NK-92 treated with Interleukin-12 subunit alpha and Interleukin-12 subunit beta, amount 100 ng/mL, for 24 hours (cell line): ENCODE data around the gene SAT2.
A peak's percentile ranks its signal among the peaks of the same experiment; 100 is the strongest.
"Not testable (repeated sequence)": the region's sequence is repeated elsewhere in the genome, so short reads cannot be mapped to it uniquely, and the experiment has no call there.

Experiments
- DNase-seq: peaks from one replicate; lab custom pipeline; 2025; lab: John Stamatoyannopoulos, UW

SAT2 gene

DNA sequence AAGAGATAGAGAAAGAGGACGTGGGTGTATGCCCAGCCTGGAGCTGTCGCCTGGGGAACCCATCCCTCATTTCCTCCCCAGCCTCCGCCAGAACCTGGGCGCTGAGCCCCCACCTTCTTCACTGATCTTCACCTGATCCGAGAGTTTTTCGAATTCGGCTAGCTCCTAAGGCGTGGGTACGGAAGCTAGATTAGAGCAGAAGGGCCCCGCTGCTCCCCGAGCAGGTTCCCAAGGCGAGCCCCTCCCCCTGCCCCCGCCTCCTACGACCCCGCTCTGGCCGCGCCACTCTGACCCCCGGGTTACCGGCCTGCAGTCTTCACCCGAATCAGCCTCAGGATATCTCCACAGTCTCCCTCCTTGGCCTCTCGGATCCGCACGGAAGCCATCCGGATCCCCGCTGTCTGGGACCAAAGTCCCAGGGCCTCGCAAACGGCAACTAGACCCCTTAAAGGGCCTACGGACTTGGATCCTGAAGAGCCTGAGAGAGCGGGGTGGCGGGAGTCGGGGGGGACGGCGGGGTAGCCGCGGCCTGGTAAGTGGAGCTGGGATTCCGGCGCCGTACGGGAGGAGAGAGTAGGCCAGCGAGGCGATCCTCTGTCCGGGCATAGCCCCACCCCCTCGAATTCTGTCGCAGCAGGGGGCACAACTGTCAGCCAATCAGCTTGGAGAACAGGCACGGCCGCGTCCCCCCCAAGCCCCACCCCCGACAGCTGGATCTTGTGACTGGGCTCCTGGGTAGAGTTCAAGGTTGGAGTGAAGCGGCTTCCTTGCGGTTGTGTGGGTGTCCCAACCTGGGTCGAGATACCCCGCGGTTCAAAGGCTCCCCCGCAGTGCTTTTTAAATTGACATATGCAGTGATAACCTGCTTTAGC is at the start of gene SAT2:
TSS of gene SAT2 (minus strand) at position 572 of the 872 bp plus-strand sequence. CDS start at position 386, 186 bp downstream.
- peak; percentile 78 for DNase-seq

DNA sequence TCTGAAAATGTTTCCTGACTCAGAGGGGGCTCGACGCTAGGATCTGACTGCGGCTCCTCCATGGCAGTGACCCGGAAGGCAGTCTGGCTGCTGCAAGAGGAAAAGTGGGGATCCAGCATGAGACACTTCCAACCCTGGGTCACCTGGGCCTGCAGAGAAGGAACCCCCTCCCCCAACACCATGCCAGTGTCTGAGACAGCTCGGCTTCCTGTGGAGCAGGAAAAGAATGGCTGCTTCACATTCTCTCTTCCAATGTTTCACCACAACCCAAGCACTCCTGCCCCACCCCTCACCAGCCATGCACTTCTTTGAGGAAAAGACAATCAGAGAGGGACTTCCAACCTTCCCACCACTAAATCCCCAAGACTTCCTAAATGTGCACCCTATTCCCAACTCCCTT is 48.9 kb upstream of the SAT2 start:
- no peak for DNase-seq

DNA sequence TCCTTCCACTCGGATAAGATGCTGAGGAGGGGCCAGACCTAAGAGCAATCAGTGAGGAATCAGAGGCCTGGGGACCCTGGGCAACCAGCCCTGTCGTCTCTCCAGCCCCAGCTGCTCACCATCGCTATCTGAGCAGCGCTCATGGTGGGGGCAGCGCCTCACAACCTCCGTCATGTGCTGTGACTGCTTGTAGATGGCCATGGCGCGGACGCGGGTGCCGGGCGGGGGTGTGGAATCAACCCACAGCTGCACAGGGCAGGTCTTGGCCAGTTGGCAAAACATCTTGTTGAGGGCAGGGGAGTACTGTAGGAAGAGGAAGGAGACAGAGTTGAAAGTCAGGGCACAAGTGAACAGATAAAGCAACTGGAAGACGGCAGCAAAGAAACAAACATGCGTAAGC is 47.3 kb upstream of the SAT2 start:
- DNase-seq, result no peak

DNA sequence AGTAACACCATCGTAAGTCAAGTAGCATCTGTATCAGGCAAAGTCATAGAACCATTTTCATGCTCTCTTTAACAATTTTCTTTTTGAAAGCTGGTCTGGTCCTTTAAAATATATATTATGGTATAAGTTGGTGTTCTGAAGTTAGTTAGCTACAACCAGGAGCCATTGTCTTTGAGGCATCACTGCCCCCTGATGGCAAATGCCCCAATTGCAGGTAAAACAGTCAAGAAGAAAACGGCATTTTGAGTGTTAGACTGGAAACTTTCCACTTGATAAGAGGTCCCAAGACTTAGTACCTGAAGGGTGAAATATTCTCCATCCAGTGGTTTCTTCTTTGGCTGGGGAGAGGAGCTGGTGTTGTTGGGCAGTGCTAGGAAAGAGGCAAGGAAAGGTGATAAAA is 45.6 kb upstream of the SAT2 start:
- no peak for DNase-seq

DNA sequence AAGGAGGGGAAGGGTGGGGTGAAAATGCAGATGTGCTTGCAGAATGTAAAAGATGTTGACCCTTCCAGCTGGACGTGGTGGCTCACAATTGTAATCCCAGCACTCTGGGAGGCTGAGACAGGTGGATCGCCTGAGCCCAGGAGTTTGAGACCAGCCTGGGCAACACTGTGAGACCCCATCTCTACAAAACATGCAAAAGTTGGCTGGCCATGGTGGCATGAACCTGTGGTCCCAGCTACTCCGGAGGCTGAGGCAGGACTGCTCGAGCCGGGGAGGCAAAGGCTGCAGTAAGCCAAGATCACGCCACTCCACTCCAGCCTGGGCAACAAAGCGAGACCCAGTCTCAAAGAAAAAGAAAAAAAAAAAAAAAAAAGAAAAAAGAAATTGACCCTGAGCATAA is 40.9 kb upstream of the SAT2 start:
- no peak for DNase-seq

DNA sequence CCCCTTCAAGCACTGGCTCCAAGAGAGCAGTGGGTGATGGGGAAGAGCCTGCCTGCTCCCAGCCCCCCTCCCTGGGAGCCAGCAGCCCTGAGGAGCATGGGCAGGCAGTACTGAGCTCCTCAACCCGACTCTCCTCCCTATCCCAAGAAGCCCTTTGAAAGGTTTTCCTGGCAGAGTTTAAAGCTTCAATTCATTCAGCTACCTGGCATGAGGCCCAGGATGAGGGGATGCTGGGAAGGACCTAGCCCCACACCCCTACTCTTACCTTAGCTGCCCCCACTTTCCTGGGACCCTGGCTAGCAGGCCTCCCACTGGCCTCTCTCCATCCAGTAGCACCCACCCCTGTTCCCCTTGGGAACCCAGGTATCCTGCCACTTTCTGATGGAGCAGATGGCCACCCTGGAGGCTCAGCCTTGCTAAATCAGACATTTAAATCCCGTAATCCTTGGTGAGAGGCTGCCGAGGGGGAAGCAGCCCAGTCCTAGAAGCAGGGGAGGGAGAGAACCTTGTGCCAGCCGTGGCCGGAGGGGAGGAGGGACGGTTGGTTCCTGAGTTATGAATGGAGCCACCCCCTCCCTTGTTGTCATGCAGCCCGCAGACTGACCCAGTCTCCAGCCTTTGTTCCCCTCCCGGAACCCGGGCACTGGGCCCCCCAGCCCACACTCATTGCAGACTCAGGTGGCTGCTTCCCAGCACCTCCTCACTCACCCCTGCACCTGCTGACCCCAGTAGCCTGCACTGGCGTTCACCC is 40.2 kb upstream of the SAT2 start:
- DNase-seq, result no peak

DNA sequence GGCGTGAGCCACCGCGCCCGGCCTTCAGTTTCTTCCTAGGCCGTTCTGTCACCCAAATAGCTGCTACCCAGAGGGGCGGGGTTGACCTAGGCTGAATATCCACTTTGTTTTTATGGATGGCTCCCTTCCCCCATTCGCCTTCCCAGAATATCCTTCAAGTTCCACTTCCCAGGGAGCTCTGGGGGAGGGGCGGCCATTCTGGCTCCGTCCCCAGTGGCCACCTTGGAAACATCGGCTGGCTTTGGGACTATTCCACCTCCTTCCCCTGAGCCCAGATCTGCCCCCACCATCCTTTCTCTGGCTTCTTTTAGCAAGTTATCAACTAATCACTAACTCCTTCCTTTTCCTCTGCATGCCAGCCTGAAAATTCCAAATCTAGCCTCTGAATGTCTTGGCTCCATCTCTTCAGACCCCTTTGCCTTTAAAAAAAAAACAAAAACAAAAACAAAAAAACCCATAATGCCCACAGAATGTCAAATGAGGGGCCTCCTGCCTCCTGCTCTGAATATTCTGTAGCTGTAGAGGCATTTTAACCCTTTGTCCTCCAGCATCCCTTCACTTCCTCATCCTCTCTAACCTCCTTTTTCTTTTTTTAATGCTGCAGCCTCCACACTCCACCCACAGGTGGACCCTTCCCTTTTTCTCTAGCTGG is 29.5 kb upstream of the SAT2 start:
- no peak for DNase-seq

DNA sequence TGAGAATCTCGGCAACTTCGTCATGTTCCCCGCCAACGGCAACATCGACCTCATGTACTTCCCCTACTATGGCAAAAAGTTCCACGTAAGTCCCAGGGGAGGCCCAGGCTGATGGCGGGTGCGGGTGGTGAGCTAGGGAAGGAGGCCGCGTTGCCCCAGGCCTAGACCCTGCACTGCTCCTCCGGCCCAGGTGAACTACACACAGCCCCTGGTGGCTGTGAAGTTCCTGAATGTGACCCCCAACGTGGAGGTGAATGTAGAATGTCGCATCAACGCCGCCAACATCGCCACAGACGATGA is 27.9 kb upstream of the SAT2 start:
- no peak for DNase-seq

DNA sequence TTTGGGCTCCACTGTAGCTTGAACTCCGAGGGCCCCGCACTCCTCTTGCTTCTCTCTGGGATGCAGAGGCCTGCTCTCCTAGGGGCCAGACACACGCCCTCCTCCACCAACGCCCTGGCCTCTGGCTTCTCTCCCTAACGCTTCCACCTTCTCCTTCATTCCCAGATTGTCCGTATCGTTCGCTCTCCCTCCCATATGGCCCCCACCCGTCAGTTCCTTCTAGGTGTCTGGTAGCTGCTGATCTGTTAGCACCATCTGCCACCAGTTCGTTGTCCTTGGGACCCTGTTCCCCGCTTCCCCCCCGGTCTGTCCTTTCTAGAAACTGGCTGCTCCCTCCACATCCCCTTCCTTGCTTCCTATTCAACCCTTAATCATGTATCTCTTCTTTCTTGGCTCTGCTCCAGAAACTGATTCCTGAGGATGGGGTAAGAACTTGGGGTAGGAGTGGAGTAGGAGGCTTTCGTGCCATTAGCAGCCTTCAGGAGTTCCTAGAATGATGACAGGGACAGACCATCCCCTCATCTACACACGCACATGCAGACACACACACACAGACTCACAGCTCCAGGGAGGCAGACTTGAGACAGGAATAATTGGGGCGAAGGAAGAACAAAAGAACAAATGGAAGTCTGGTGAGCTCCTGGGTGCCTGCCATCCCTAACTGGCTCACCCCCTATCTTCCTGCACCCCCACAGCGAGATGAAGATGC is 27.4 kb upstream of the SAT2 start:
- no peak for DNase-seq

DNA sequence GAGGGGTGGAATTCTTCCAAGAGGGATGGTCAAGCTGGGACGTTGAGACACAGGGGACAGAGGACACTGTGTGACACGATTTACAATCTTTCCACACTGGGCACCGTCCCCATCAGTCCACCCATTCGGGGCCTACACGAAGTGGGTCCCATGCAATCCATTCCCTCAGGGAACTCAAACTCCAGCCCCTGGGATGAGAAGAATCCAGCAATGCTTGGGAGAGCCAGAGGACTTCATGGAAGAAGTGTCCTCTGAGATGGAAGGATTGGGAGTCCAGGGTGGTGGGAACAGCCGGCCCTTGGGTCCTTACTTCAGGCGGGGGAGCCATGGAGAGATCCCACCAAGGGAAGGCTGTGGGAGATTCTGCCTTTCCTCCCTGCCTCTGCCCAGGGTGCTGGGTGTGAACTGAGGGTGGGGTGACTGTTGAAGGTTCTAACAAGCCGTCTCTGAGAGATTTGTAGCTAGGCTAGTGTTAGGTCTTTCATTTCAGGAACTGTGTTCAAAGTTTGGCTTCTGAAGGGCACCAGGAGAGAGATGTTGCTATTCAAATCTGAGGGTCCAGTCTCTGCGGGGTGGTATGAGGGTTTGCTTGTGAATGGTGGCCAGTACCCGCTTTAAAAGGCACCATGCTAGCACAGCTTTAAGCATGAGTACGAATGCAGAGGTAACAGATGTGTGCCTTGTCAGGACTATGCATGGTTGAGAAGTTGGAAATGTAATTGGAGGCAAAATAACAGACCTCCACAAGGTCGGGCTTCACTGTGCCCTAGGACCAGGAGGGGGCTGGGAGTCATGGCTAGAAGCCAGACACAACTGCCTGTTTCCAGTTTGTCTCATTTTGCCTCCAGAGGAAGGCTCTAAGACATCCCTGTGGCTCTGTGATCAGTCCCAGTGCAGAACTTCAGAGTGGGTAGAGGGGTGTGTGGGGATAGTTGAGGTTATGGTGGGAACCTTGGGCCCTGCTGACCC is 25.1 kb upstream of the SAT2 start:
- no peak for DNase-seq

DNA sequence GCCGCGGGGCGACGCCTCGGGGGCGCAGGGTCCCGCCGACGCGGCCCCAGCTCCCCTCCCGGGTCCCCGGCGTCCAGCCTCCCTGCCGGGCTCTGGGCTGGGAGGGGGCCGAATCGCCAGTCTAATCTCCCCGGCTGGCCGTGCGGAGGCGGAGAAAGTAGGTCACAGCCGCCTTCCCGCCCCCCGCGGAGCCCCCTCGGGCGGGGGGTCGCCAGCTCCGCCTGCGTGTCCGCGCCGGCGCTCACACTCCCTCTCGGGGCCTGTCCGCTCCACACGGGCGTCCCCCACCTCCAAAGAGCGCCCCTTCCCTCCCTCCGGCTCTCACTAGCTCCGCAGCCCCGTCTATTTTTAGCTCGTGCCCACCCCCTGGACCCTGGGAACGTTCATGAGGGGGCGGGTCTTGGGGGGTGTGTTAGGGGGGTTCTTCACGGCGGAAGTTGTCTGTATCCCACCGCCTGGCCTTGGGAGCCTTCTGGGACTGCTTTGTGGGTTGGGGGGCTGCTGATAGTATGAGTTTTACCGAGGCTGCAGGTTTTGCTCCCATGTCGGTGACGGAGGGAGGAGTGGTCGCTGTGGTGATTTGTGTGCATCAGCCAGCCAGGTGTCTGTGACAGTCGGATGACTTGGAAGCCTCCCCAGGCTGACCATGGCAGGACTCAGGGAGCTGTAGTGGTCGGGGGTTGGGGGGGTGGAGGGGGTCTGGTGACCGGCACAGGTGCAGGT is 24.2 kb upstream of the SAT2 start:
- DNase-seq, result no peak

DNA sequence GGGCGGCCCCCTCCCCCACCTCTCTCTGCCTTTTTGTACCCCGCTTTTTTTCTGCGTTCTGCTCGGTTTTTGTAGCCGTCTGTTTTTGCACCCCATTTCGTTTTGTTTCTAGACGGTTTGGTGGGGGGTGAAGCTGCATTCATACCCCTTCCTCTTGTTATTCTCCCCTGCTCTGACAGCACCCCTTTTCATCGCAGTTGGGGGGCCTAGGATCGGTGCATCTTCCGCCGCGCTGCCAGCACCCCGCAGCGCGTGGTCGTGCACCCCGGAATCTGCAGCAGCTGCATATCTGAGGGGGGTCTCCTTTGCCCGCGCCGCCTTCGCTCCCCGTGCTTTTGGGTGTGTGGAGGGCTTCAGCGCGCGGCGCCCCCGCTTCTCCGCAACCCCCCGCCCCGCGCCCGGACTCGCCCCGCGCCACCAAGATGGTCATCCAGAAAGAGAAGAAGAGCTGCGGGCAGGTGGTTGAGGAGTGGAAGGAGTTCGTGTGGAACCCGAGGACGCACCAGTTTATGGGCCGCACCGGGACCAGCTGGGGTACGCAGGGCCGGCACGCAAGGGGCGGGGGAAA is 23.6 kb upstream of the SAT2 start:
- DNase-seq, result no peak

DNA sequence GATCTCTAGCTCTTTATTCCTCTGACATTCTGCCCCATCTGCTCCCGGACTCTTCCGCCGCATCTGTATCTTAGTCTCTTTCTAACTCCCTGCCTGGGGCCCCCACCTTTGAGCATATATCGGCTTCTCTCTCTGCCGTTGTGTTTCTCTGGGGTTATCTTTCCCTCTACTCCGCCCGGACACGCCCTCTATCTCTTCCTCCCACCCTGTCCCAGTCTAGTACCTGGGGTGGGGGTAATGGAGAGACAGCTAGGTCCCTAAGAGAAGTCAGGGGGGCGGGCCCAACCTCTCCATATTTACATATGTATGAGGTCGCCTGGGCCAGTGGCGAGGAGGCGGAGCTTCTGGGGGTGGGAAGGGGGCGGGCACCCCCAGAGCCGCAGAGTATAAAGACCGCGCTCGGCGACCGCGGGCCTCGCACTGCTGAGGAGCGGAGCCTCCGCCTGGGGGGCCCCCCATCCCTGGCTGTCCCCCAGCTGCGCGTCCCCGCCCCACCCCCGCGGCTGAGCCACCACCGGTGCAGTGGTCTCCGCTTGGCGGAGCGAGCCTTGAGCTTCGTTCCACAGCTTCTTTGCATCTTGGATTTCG is 23.0 kb upstream of the SAT2 start, which contains the start of gene ATP1B2:
TSS of gene ATP1B2 (plus strand) at position 418 of the 588 bp plus-strand sequence. CDS start 593 bp downstream, outside the sequence.
- no peak for DNase-seq

DNA sequence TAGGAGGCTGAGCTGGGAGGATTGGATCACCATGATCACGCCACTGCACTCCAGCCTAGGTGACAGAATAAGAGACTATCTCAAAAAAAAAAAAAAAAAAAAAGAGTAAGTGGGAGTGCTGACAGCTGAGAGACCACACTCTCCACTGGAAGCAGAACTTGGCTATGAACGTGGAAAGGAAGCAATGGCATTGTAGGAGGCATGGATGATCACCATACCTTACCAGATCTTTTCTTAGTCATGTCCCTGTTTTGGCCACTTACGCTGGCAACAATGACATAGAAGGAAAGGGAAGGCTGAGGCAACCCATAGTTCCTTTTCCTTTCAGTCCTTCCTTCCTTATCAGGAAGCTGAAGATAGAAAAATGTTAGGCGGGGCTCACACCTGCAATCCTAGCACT is 19.4 kb upstream of the SAT2 start:
- DNase-seq, result no peak

DNA sequence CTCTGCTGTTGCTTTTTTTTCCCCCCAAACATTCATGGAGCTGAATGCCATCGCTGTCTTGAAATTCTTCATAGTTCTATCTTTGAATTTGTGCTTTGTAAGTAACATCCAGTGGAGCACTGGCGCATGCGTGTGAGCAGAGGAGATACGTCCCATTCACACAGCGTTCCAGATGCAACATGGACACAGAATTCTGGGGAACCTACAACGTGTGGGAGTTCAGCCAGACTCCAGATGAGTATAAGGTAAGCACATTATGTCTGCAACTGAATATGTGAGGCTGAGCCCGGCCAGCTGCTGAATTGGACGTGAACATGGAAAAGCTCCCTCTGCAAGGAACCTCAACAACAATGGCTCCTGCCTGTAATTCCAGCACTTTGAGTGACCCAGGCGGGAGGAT is 18.8 kb upstream of the SAT2 start:
- DNase-seq, result no peak

DNA sequence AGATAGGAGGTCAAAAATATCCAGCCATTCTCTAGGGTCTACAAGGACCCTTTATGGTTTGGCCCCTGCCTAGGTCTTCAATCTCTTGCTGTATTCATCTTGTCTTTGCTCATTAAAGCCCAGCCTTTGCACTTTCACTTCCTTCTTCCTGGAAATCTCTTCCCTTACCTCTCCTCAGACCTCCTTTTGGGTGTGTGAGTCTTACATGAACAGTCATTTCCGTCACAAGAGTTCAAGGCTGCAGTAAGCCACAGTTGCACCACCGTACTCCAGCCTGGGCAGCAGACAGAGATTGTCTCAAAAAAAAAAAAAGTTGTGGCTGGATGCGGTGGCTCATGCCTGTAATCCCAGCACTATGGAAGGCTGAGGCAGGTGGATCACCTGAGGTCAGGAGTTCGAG is 17.2 kb upstream of the SAT2 start:
- no peak for DNase-seq

DNA sequence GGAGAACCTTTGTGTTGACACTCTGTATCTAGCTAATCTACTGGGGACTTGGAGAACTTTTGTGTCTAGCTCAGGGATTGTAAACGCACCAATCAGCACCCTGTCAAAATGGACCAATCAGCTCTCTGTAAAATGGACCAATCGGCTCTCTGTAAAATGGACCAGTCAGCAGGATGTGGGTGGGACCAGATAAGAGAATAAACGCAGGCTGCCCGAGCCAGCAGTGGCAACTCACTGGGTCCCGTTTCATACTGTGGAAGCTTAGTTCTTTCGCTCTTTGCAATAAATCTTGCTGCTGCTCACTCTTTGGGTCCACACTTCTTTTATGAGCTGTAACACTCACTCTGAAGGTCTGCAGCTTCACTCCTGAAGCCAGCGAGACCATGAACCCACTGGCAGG is 14.0 kb upstream of the SAT2 start:
- DNase-seq, result not testable (repeated sequence)

DNA sequence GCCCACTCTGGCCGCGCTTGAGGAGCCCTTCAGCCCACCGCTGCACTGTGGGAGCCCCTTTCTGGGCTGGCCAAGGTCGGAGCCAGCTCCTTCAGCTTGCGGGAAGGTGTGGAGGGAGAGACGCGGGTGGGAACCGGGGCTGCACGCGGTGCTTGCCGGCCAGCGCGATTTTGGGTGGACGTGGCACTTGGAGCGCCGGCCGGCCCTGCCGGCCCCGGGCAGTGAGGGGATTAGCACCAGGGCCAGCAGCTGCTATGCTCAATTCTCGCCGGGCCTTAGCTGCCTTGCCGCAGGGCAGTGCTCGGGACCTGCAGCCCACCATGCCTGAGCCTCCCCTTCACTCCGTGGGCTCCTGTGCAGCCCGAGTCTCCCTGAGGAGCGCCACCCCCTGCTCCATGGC is 13.2 kb upstream of the SAT2 start:
- DNase-seq, result no peak

DNA sequence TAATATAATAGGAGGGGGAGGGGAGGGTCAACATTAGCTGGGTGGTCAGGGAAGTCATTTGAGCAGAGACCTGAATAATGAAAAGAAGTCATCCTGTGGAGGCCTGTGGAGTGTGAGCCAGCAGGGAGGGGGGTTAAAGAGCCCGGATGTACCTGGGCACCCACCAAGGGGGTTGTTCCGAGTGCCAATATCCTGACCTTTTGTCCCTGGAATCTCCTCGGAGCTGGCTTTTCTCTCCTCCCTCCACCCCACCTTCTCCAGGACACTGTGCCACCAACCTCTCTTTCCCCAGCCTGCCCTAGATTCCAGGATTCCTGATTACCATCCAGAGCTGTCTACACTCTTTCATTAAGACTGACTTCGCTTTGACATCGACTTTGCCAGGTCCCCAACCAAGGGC is 8.5 kb upstream of the SAT2 start:
- DNase-seq, result no peak

DNA sequence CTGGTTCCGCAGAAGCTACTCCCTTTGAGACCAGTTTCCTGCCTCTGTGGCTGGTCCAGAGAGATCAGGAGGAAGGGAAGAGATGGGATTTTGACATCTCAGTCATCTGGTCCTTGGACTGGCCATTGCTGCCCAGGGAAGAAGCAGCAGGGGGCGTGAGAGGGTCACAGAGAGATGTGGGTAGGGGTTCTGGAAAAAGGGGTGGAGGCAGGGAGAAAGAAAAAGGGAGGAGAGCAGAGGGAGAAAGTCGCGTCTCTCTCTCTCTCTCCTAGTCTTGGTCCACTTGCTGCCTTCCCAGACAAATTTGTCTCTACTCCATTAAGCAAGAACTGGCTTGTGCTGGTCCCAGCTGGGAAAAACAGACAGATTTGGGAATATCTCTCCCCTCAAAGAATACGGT is 6.8 kb upstream of the SAT2 start:
- no peak for DNase-seq
